GM19455 (cell line): ENCODE data around the gene ITGA1.
"Not testable (repeated sequence)": the region's sequence is repeated elsewhere in the genome, so short reads cannot be mapped to it uniquely, and the experiment has no call there.

Source experiments
- ATAC-seq: cut with Tn5 transposase; IDR thresholded peaks from one replicate; pipeline ENCODE4 v1.9.1; 2021; ENCODE audit not compliant: unreplicated experiment

Gene ITGA1

GRCh38 chr5:52800394-52801213 is 12.9 kb downstream of the ITGA1 start:
- ATAC-seq, result peak; percentile 45

GRCh38 chr5:52801329-52801728 is 13.6 kb downstream of the ITGA1 start:
- ATAC-seq, result no peak

- ATAC-seq, result no peak
Measured at GRCh38 chr5:52802272-52802973, 14.7 kb downstream of the ITGA1 start.

DNA sequence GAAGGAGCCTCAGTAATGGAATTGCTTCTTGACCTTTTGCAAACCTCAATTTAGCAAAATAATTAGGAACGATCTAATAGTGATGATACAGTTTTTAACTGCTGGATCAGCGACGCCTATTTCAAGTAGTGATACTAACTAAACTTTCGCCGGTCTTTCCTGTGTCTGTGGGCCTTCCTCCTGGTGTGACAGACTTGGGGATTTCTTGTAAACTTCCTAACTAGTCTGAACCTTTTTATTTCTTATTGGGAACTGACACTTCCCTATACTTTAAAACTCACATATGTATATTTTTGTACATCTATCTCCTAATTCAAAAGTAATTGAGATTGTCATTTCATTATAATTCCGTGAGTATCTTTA is 15.2 kb downstream of the ITGA1 start:
- no peak for ATAC-seq

- no peak for ATAC-seq
Measured at GRCh38 chr5:52804387-52804791, 16.7 kb downstream of the ITGA1 start.

DNA sequence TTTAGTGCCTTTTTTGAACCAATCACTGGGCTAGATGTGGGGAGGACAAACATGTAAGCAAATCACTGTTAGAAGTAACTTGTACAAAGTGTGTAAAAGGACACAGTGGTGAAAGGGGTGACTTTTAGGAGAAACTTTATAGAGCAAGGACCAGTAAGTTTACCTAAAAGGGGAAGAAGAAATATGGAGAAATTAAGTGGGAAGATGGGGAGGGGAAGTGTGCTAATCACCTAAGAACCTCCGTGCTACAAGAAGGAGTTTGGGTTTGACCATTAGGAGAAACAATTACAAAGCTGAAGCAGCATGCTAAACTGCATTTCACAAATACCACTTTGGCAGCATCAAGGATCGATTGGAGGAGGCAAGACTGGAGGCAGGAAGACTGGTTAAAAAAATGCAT is 17.3 kb downstream of the ITGA1 start:
- ATAC-seq, result no peak

- ATAC-seq, result no peak
Measured at GRCh38 chr5:52805615-52806014, 17.9 kb downstream of the ITGA1 start.

- no peak for ATAC-seq
Measured at GRCh38 chr5:52807037-52807436, 19.3 kb downstream of the ITGA1 start.

GRCh38 chr5:52807723-52808122 is 20.0 kb downstream of the ITGA1 start:
- no peak for ATAC-seq

DNA sequence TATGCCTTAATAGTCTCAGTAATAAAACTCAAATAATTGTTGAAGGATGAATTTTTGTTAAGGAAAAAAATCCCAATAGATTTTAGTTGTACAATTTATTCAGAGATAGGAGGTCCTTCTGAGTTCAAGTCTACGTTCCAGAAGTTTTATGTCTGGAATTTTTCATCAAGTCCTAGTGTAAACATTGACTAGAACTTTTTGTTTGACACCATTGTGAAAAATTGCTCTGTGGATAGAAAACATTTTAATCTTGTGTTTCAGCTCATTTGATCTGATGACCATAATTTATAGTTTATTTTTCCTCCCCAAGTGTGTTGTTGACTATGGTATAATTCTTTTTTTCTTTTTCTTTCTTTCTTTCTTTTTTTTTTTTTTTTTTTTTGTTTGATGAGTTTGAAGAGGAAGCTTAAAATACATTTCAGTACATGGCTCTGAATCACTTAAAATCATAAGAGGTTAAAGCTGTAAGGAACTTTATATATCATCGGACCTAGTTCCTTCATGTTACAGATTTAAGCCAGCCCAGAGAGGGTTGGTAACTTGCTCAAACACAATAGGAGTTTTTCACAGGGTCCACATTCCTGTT is 20.7 kb downstream of the ITGA1 start:
- no peak for ATAC-seq

DNA sequence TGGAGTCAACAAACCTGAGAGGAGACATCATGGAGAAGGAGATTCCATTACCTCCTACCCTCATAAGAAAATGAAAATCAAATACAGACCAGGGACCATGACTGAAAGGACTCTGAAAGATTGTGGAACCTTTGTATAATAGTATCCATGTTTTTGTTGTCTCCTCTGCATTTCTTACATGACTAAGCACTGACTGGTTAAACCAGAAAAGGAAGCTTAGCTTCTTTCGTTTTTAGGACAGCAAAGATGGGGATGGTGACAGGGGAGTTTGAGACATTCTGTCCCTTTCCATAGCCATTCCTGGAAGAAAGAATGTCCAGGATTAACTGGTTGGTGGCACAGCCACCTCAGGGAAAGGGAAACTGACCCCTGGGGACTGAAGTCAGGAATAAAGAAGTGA is 22.2 kb downstream of the ITGA1 start:
- no peak for ATAC-seq

DNA sequence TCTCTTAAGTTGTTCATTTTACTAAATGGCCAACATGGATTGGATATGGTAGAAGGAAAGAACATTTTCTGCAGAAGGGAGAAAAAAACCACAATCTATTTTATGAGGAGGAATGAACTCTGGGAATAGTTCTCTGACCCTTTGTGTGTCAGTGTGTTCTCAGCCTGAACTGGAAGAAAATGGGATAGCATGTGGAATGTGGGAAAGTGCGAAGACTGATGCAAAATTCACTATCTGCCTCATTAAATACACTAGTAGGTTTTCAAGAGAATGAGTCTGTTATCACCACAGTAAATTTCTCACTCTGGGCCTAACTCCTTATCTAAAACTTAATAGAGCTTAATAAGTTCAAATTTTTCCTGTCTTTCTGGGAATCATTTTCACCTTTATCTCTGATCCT is 22.7 kb downstream of the ITGA1 start:
- no peak for ATAC-seq

DNA sequence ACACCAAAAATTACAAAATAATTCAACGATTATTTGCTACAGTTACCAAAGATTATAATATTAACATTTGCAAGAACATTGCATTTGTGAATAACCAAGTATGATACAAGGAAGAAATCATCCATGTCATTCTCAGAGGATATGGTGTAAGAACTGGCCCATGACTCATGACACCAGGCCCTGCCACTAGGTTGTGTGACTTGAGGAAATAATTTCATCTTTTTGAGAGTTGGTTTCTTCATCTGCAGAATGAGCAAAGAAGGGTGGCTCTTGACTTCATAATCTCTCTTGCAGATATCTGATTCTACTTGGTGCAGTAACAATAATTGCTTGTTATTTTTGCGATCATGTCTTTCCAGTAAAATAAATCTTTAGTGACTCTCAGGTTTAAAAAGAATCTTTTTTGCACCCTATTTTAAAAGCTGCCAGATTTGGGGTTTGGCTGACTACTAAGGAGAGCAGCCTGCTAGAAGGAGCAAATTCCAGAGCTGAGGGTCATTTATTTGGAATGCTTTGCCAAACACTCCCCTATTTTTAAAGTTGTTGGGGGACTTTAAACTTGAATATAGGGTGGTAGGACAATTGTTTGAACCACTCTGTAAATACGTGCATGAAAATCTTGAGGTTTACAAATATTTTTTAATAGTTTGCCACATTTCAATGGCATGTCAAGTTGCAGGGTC is 23.5 kb downstream of the ITGA1 start:
- no peak for ATAC-seq

DNA sequence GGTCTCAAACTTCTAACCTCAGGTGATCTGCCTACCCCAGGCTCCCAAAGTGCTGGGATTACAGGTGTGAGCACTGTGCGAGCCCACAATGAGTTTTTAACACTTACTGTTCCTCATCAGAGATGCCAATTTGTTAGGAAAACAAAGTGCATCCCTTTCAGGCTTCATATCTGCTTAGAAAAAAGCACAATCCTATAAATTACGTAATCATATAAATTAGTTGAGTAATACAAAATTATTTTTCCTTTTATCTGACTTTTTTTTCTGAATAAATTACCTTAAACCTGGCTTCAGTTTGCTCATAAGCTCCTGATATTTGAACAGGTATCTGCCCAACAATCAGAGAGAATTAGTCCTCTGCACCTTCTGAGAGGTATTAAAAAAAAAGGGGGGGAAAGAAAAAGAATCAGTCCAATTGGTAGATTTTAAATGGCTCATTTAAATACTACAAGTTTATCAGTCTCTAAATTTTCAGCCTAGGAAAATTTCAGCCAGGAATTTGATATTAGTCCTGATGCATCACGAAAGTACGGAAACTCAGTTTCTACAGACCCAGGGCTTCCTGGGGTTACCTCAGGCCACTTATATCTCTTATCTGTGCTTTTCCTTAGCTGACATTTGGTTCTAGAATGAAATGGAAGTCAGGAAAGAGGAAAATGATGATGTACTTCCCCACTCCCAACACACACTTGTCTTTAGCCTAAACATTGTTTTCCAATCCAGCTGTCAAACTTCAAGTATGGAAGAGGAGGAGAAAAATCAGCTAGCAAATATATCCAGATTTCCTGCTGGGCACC is 26.8 kb downstream of the ITGA1 start:
- ATAC-seq, result no peak

DNA sequence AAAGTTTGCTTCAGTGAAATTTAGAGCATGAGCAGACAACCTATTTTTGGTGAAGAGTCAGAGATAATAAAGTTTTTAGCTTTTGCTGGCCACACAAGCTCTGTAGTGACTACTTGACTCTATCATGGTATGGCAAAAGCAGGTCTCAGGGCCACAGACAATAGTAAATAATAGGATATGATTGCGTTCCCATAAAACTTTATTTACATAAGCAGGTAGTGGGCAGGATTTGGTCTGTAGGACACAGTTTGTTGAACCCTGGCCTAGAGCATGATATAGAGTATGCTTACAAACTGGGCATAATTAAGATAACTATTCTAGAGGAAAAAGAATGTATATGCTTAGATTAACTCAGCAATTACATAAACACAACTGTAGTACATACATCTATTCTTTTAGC is 30.1 kb downstream of the ITGA1 start:
- no peak for ATAC-seq

GRCh38 chr5:52818360-52818759 is 30.6 kb downstream of the ITGA1 start:
- no peak for ATAC-seq

DNA sequence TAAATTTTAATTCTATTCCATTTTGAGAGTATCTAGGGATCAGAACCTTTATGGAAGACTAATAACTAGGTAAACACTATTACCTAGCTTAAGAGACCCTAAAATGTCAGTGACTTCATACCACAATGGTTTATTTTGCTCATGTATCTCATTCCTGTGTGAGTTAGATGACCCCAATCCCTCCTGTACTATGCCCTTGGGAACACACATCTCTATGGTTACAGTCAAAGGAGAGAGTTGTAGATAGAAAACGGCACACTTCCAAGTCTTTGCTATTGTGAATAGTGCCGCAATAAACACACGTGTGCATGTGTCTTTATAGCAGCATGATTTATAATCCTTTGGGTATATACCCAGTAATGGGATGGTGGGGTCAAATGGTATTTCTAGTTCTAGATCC is 31.1 kb downstream of the ITGA1 start:
- not testable (repeated sequence) for ATAC-seq

- ATAC-seq, result no peak
Measured at GRCh38 chr5:52821901-52822300, 34.2 kb downstream of the ITGA1 start.

- ATAC-seq, result no peak
Measured at GRCh38 chr5:52822437-52822836, 34.7 kb downstream of the ITGA1 start.

GRCh38 chr5:52824827-52825226 is 37.1 kb downstream of the ITGA1 start:
- ATAC-seq, result no peak

DNA sequence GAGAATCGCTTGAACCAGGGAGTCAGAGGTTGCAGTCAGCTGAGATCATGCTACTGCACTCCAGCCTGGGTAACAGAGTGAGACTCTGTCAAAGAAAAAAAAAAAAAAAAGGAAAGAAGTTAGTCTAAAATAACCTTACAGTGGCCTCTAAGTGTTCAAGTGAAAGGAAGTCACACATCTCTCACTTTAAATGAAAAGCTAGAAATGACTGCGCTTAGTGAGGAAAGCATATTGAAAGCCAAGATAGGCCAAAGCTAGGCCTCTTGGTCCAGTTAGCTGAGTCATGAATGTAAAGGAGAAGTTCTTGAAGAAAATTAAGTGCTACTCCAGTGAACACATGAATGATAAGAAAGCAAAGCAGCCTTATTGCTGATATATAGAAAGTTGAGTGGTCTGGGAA is 38.1 kb downstream of the ITGA1 start:
- peak; percentile 86 for ATAC-seq
